GM12865 (cell line): Measurements from ENCODE around the gene GALNT17.

Source experiments
- DNase-seq: peaks from one replicate; pipeline ENCODE4 v3.0.0; 2010; ENCODE audit warnings: low read depth
- H3K4me3 ChIP-seq: 2 replicates; pipeline ENCODE4 v1.5.1; 2011; ENCODE audit warnings: mild to moderate bottlenecking, low read depth, low read length, control low read depth
- TF ChIP-seq, protein P1 (sequence below): IDR thresholded peaks from 2 replicates; pipeline ENCODE4 v1.5.1; 2011; ENCODE audit warnings: low read length, control low read depth, low read depth, inconsistent platforms; ENCODE audit not compliant: insufficient read depth; ENCODE audit errors: missing control alignments

GALNT17 gene

DNA sequence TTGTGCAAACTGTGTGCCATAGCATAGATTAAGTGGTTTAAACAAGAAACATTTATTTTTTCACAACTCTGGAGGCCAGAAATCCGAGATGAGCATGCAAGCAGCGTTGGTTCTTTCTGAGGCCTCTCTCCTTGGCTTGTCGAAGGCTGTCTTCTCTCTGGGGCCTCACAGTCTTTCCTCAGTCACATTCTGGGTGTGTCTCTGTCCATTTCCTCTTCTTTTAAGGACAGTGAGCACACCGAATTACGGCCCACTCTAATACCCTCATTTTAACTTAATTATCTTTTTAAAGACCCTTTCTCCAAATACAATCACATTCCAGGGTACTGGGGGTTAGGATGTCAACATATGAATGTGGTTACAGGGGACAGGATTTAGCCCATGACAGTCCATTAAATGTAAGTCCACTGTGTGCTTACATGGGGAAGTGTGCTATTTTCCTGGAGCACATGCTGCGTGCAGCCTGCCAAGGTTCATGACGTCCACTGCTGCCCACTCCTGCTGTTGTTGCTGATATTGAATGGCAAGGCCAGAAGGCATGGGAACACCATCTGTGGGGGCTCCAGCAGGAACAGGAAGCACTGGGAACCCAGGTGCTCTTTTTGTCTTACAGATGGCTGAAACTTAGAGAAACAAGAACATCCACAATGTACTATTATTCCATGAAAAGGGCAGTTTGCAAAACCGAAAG, 365.5 kb downstream of the GALNT17 start:
- TF ChIP-seq, protein P1, sequence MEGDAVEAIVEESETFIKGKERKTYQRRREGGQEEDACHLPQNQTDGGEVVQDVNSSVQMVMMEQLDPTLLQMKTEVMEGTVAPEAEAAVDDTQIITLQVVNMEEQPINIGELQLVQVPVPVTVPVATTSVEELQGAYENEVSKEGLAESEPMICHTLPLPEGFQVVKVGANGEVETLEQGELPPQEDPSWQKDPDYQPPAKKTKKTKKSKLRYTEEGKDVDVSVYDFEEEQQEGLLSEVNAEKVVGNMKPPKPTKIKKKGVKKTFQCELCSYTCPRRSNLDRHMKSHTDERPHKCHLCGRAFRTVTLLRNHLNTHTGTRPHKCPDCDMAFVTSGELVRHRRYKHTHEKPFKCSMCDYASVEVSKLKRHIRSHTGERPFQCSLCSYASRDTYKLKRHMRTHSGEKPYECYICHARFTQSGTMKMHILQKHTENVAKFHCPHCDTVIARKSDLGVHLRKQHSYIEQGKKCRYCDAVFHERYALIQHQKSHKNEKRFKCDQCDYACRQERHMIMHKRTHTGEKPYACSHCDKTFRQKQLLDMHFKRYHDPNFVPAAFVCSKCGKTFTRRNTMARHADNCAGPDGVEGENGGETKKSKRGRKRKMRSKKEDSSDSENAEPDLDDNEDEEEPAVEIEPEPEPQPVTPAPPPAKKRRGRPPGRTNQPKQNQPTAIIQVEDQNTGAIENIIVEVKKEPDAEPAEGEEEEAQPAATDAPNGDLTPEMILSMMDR: no peak
- H3K4me3 ChIP-seq: no peak overlapping the region
- no peak for DNase-seq

DNA sequence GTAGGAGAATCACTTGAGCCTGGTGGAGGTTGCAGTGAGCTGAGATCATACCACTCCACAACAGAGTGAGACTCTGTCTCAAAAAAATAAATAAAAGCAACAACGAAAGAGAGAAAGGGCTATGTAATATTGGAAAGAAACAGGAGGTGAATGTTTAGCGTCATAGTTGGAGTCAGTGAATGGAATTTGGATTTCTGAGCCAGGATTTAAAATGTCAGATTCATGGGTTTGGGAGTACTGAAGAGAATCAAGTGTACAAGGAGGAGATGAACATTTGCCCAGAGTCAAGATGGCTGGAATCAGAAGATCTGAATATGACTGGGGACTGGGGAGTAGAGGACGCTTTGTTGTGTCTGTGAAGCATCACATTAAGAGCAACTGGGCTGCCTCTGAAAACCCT, 366.4 kb downstream of the GALNT17 start:
- no peak for DNase-seq
- no peak overlapping the region for H3K4me3 ChIP-seq
- TF ChIP-seq, protein P1: no peak

DNA sequence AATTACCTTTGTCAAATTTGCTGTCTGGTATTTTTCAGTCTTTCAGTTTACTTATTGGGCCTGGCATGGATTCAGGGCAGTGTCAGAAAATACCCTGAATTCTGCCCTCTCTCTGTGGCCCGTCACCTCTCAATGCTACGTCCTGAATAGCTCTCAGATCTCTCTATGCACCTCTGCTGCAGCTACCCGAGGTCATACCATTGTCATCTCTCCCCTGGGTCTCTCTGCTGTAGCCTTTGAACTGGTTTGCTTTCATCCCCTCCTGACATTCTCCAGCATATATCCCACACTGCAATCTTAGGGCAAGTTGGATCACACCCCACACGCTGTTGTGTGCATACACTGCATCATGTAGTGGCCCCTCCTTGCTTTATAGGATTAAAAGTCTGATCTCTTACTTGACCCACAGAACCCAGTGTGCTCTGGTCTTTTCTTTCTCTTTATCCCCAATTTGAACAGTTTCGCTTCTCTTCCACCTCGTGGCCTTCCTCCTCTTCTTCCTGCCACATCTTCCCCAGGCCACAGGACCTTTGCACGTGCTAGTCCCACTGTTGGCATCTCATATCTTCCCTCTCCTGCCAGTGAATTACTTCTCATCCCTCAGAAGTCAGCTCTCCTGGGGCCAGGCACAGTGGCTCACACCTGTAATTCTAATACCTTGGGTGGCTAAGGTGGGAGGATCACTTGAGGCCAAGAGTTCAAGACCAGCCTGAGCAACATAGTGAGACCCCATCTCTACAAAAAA, 372.9 kb downstream of the GALNT17 start:
- no peak for DNase-seq
- TF ChIP-seq, protein P1: no peak
- no peak overlapping the region for H3K4me3 ChIP-seq

DNA sequence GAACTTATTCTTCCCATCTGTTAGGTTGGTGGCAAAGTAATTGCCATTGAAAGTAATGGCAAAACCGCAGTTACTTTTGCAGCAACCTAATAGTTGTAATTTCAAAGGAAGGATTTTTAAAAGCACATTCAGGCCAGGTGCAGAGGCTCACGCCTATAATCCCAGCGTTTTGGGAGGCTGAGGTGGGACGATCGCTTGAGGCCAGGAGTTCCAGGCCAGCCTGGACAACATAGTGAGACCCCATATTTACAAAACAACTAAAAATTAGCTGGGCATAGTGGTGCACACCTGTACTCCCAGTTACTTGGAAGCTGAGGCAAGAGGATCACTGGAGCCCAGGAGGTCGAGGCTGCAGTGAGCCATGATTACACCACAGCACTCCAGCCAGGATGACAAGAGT, 374.9 kb downstream of the GALNT17 start:
- TF ChIP-seq, protein P1: no peak
- no peak overlapping the region for H3K4me3 ChIP-seq
- no peak for DNase-seq

DNA sequence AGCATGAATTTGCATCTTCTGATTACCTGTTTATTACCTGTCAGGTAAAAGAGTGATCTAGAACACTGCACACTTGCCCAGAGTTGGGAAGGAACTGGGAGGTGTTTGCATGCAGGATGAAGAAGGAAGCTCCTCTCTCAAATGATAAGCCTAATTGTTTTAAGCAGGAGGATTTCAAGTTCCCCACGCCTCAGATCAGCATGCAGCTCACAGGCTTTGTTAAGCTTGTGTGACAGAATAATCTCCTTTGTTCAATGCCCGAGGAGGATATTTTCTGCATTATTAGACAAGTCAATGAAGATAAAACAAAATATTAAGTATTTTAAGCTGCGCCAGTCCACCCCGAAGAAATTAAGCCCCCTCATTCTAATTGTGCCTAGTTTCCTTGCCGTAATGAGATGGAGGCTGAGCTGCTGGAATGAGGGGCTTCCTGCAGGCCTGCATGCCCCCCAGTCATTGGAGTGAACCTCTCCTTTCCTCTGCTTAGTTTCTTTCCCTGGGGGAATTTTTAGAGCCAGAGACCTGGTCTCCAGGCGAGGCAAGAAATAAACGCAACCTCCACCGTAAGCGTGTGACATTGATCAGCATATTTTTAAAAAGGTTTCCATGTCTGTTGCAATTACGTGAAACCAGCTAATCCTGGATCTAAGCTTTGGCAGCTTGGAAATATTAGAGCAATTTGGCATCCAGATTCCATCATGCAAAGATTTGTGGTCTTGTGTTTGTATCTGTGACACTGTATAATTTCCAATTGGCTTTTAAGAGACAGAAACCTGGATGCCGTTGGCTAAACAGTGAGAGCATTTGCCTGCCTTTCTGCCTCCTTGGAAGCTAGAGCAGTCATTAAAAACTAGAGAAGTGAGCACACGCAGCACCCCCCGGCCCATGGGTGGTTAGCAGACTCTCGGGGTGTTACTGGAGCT, 376.0 kb downstream of the GALNT17 start:
- no peak overlapping the region for H3K4me3 ChIP-seq
- TF ChIP-seq, protein P1: no peak
- DNase-seq: no peak

DNA sequence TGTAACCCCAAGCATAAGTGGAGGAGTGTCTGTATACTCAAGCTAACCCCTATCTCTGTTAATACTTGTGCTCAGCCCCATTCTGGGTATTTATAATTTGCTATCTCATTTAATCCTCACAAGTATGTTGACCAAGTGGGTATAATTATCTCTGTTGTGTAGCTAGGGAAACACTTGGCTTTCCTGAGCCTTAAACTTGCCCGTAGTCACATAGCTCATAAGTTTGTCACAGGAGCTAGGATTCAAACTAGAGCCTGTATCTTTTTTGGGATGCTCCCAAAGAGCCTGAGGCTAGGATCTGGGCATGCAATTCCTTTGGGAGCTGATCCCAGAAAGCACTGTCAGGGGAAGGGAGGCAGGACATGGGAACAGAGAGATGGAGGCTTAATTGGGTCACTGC, 377.4 kb downstream of the GALNT17 start:
- no peak for DNase-seq
- no peak overlapping the region for H3K4me3 ChIP-seq
- TF ChIP-seq, protein P1: no peak
